Kidney epithelial cell (primary cell): ENCODE data around the gene FAM13C. TPM values are rescaled to one million over a fixed set of nuclear protein-coding genes. Genes with fewer than 3 reads are reported as not detected.

Experiments
- DNase-seq: peaks from one replicate; pipeline ENCODE4 v3.0.0-alpha.2; 2010; ENCODE audit warnings: low read depth
- H3K27me3 ChIP-seq: 2 replicates; pipeline ENCODE4 v1.6.0; 2011; ENCODE audit warnings: low read length; ENCODE audit not compliant: control insufficient read depth, insufficient read depth
- H3K36me3 ChIP-seq: 2 replicates; pipeline ENCODE4 v1.5.1; 2011; ENCODE audit warnings: low read length; ENCODE audit not compliant: control insufficient read depth, insufficient read depth
- H3K4me3 ChIP-seq: 2 replicates; pipeline ENCODE4 v1.5.1; 2011; ENCODE audit warnings: low read depth, mild to moderate bottlenecking, control low read depth, low read length
- CTCF ChIP-seq: IDR thresholded peaks from 2 replicates; pipeline ENCODE4 v1.5.1; 2011; ENCODE audit warnings: mild to moderate bottlenecking, moderate library complexity, low read length, control low read depth, inconsistent platforms; ENCODE audit not compliant: insufficient read depth, poor library complexity, severe bottlenecking
- total RNA-seq: library from RNA; depleted of rRNA; stranded (reverse); fragments of >200 nt; gene quantifications from 2 replicates; pipeline ENCODE4 v1.2.3, GENCODE V29; 2015

FAM13C gene
- total RNA-seq, 1 donor from 2014 or later, result 0.21 TPM

- DNase-seq, result no peak
- no peak for TF ChIP-seq CTCF
- H3K27me3 ChIP-seq, result no peaks in the 10 kb centered on the region
- H3K4me3 ChIP-seq, result no peak overlapping the region
- no peaks in the 10 kb centered on the region for H3K36me3 ChIP-seq
Measured at GRCh38 chr10:59314268-59314667, 48.1 kb downstream of the FAM13C start.

- H3K4me3 ChIP-seq, result no peak overlapping the region
- no peak for TF ChIP-seq CTCF
- no peaks in the 10 kb centered on the region for H3K27me3 ChIP-seq
- no peak for DNase-seq
- no peaks in the 10 kb centered on the region for H3K36me3 ChIP-seq
Measured at GRCh38 chr10:59312247-59312646, 50.1 kb downstream of the FAM13C start.

- TF ChIP-seq CTCF, result no peak
- DNase-seq, result no peak
- no peaks in the 10 kb centered on the region for H3K27me3 ChIP-seq
Measured at GRCh38 chr10:59311025-59311424, 51.3 kb downstream of the FAM13C start.

GRCh38 chr10:59310324-59310914 is 51.9 kb downstream of the FAM13C start:
- no peak for TF ChIP-seq CTCF
- no peak for DNase-seq
- H3K27me3 ChIP-seq, result no peaks in the 10 kb centered on the region
- H3K36me3 ChIP-seq, result no peaks in the 10 kb centered on the region
- H3K4me3 ChIP-seq, result no peak overlapping the region

More at GRCh38 chr10:59311025-59311424, 51.3 kb downstream of the FAM13C start:
- Histone ChIP-seq H3K4me3 (no peak overlapping the region), H3K36me3 (no peaks in the 10 kb centered on the region)

GRCh38 chr10:59304521-59305097 is 57.7 kb downstream of the FAM13C start:
- no peak overlapping the region for H3K4me3 ChIP-seq
- H3K27me3 ChIP-seq, result no peaks in the 10 kb centered on the region
- no peak for TF ChIP-seq CTCF
- no peaks in the 10 kb centered on the region for H3K36me3 ChIP-seq
- DNase-seq, result no peak

GRCh38 chr10:59303018-59303417 is 59.3 kb downstream of the FAM13C start:
- no peak for DNase-seq
- TF ChIP-seq CTCF, result no peak
- Histone ChIP-seq H3K4me3 (no peak overlapping the region), H3K27me3 (no peaks in the 10 kb centered on the region), H3K36me3 (no peaks in the 10 kb centered on the region)
